ENCODE data around the gene PAK5.

The PAK5 gene

GRCh38 chr20:9705722-9706476, 133.0 kb downstream of the PAK5 start:
- Histone ChIP-seq H3K27ac (ENCODE audit: low read depth, low read length) (no peak overlapping the region), H3K9ac (ENCODE audit: low read length in 5 of 5) (no peak overlapping the region), H3K4me1 (ENCODE audit: control insufficient read depth in 5 of 5, insufficient read depth in 5 of 5, low read length in 5 of 5) (no peaks in the 10 kb centered on the region), H3K9me3 (ENCODE audit: control insufficient read depth in 5 of 5, low read length in 5 of 5) (no peaks in the 10 kb centered on the region), H3K27me3 (ENCODE audit: control insufficient read depth in 5 of 5, insufficient read depth in 4 of 5, low read length in 5 of 5) (peaks cover 0 to 2% (median 0%) of the 10 kb centered on the region in 5 donors), H3K4me3 (ENCODE audit: low read depth in 1 of 5, low read length in 5 of 5) (no peak overlapping the region), H3K36me3 (ENCODE audit: control insufficient read depth in 5 of 5, insufficient read depth in 5 of 5, low read length in 5 of 5) (no peaks in the 10 kb centered on the region)

- Histone ChIP-seq H3K36me3 (ENCODE audit: control insufficient read depth in 5 of 5, insufficient read depth in 5 of 5, low read length in 5 of 5) (no peaks in the 10 kb centered on the region), H3K4me1 (ENCODE audit: control insufficient read depth in 5 of 5, insufficient read depth in 5 of 5, low read length in 5 of 5) (no peaks in the 10 kb centered on the region), H3K4me3 (ENCODE audit: low read depth in 1 of 5, low read length in 5 of 5) (no peak overlapping the region), H3K9ac (ENCODE audit: low read length in 5 of 5) (no peak overlapping the region), H3K27me3 (ENCODE audit: control insufficient read depth in 5 of 5, insufficient read depth in 4 of 5, low read length in 5 of 5) (no peaks in the 10 kb centered on the region), H3K9me3 (ENCODE audit: control insufficient read depth in 5 of 5, low read length in 5 of 5) (no peaks in the 10 kb centered on the region), H3K27ac (ENCODE audit: low read depth, low read length) (no peak overlapping the region)
Observed at GRCh38 chr20:9699181-9699580, 139.7 kb downstream of the PAK5 start.

- Histone ChIP-seq H3K4me1 (ENCODE audit: control insufficient read depth in 5 of 5, insufficient read depth in 5 of 5, low read length in 5 of 5) (no peaks in the 10 kb centered on the region), H3K4me3 (ENCODE audit: low read depth in 1 of 5, low read length in 5 of 5) (no peak overlapping the region), H3K27me3 (ENCODE audit: control insufficient read depth in 5 of 5, insufficient read depth in 4 of 5, low read length in 5 of 5) (no peaks in the 10 kb centered on the region), H3K36me3 (ENCODE audit: control insufficient read depth in 5 of 5, insufficient read depth in 5 of 5, low read length in 5 of 5) (no peaks in the 10 kb centered on the region), H3K9ac (ENCODE audit: low read length in 5 of 5) (no peak overlapping the region), H3K27ac (ENCODE audit: low read depth, low read length) (no peak overlapping the region), H3K9me3 (ENCODE audit: control insufficient read depth in 5 of 5, low read length in 5 of 5) (no peaks in the 10 kb centered on the region)
Observed at GRCh38 chr20:9689041-9689440, 149.8 kb downstream of the PAK5 start.

- no peak overlapping the region for H3K4me3 ChIP-seq (ENCODE audit: low read depth in 1 of 5, low read length in 5 of 5)
- H3K36me3 ChIP-seq (ENCODE audit: control insufficient read depth in 5 of 5, insufficient read depth in 5 of 5, low read length in 5 of 5), result no peaks in the 10 kb centered on the region
- no peaks in the 10 kb centered on the region for H3K9me3 ChIP-seq (ENCODE audit: control insufficient read depth in 5 of 5, low read length in 5 of 5)
- H3K9ac ChIP-seq (ENCODE audit: low read length in 5 of 5), result no peak overlapping the region
- H3K4me1 ChIP-seq (ENCODE audit: control insufficient read depth in 5 of 5, insufficient read depth in 5 of 5, low read length in 5 of 5), result no peaks in the 10 kb centered on the region
- no peak overlapping the region for H3K27ac ChIP-seq (ENCODE audit: low read depth, low read length)
- H3K27me3 ChIP-seq (ENCODE audit: control insufficient read depth in 5 of 5, insufficient read depth in 4 of 5, low read length in 5 of 5), result no peaks in the 10 kb centered on the region
Observed at GRCh38 chr20:9686866-9687265, 152.0 kb downstream of the PAK5 start.

GRCh38 chr20:9686455-9686854, 152.4 kb downstream of the PAK5 start:
- H3K9me3 ChIP-seq (ENCODE audit: control insufficient read depth in 5 of 5, low read length in 5 of 5), result no peaks in the 10 kb centered on the region
- no peaks in the 10 kb centered on the region for H3K4me1 ChIP-seq (ENCODE audit: control insufficient read depth in 5 of 5, insufficient read depth in 5 of 5, low read length in 5 of 5)
- H3K4me3 ChIP-seq (ENCODE audit: low read depth in 1 of 5, low read length in 5 of 5), result no peak overlapping the region
- no peak overlapping the region for H3K9ac ChIP-seq (ENCODE audit: low read length in 5 of 5)
- no peak overlapping the region for H3K27ac ChIP-seq (ENCODE audit: low read depth, low read length)
- no peaks in the 10 kb centered on the region for H3K27me3 ChIP-seq (ENCODE audit: control insufficient read depth in 5 of 5, insufficient read depth in 4 of 5, low read length in 5 of 5)
- H3K36me3 ChIP-seq (ENCODE audit: control insufficient read depth in 5 of 5, insufficient read depth in 5 of 5, low read length in 5 of 5), result no peaks in the 10 kb centered on the region

- H3K36me3 ChIP-seq (ENCODE audit: control insufficient read depth in 5 of 5, insufficient read depth in 5 of 5, low read length in 5 of 5), result no peaks in the 10 kb centered on the region
- no peaks in the 10 kb centered on the region for H3K4me1 ChIP-seq (ENCODE audit: control insufficient read depth in 5 of 5, insufficient read depth in 5 of 5, low read length in 5 of 5)
- no peak overlapping the region for H3K4me3 ChIP-seq (ENCODE audit: low read depth in 1 of 5, low read length in 5 of 5)
- H3K9me3 ChIP-seq (ENCODE audit: control insufficient read depth in 5 of 5, low read length in 5 of 5), result no peaks in the 10 kb centered on the region
- no peak overlapping the region for H3K27ac ChIP-seq (ENCODE audit: low read depth, low read length)
- H3K27me3 ChIP-seq (ENCODE audit: control insufficient read depth in 5 of 5, insufficient read depth in 4 of 5, low read length in 5 of 5), result no peaks in the 10 kb centered on the region
- H3K9ac ChIP-seq (ENCODE audit: low read length in 5 of 5), result no peak overlapping the region
Observed at GRCh38 chr20:9686001-9686400, 152.9 kb downstream of the PAK5 start.

- no peaks in the 10 kb centered on the region for H3K4me1 ChIP-seq (ENCODE audit: control insufficient read depth in 5 of 5, insufficient read depth in 5 of 5, low read length in 5 of 5)
- H3K4me3 ChIP-seq (ENCODE audit: low read depth in 1 of 5, low read length in 5 of 5), result no peak overlapping the region
- no peak overlapping the region for H3K27ac ChIP-seq (ENCODE audit: low read depth, low read length)
- H3K27me3 ChIP-seq (ENCODE audit: control insufficient read depth in 5 of 5, insufficient read depth in 4 of 5, low read length in 5 of 5), result no peaks in the 10 kb centered on the region
- no peaks in the 10 kb centered on the region for H3K36me3 ChIP-seq (ENCODE audit: control insufficient read depth in 5 of 5, insufficient read depth in 5 of 5, low read length in 5 of 5)
- H3K9me3 ChIP-seq (ENCODE audit: control insufficient read depth in 5 of 5, low read length in 5 of 5), result no peaks in the 10 kb centered on the region
- H3K9ac ChIP-seq (ENCODE audit: low read length in 5 of 5), result no peak overlapping the region
Observed at GRCh38 chr20:9685011-9685410, 153.9 kb downstream of the PAK5 start.

- Histone ChIP-seq H3K4me3 (ENCODE audit: low read depth in 1 of 5, low read length in 5 of 5) (no peak overlapping the region), H3K27ac (ENCODE audit: low read depth, low read length) (no peak overlapping the region), H3K4me1 (ENCODE audit: control insufficient read depth in 5 of 5, insufficient read depth in 5 of 5, low read length in 5 of 5) (no peaks in the 10 kb centered on the region), H3K9ac (ENCODE audit: low read length in 5 of 5) (no peak overlapping the region), H3K27me3 (ENCODE audit: control insufficient read depth in 5 of 5, insufficient read depth in 4 of 5, low read length in 5 of 5) (no peaks in the 10 kb centered on the region), H3K36me3 (ENCODE audit: control insufficient read depth in 5 of 5, insufficient read depth in 5 of 5, low read length in 5 of 5) (no peaks in the 10 kb centered on the region), H3K9me3 (ENCODE audit: control insufficient read depth in 5 of 5, low read length in 5 of 5) (peaks cover 0 to 4% (median 0%) of the 10 kb centered on the region in 5 donors)
Observed at GRCh38 chr20:9677100-9677623, 161.7 kb downstream of the PAK5 start.

- Histone ChIP-seq H3K9ac (ENCODE audit: low read length in 5 of 5) (no peak overlapping the region), H3K27ac (ENCODE audit: low read depth, low read length) (no peak overlapping the region), H3K27me3 (ENCODE audit: control insufficient read depth in 5 of 5, insufficient read depth in 4 of 5, low read length in 5 of 5) (no peaks in the 10 kb centered on the region)
Observed at GRCh38 chr20:9672981-9673380, 165.9 kb downstream of the PAK5 start.

GRCh38 chr20:9672027-9672426, 166.8 kb downstream of the PAK5 start:
- no peaks in the 10 kb centered on the region for H3K27me3 ChIP-seq (ENCODE audit: control insufficient read depth in 5 of 5, insufficient read depth in 4 of 5, low read length in 5 of 5)
- H3K4me3 ChIP-seq (ENCODE audit: low read depth in 1 of 5, low read length in 5 of 5), result no peak overlapping the region
- H3K4me1 ChIP-seq (ENCODE audit: control insufficient read depth in 5 of 5, insufficient read depth in 5 of 5, low read length in 5 of 5), result no peaks in the 10 kb centered on the region
- H3K9ac ChIP-seq (ENCODE audit: low read length in 5 of 5), result no peak overlapping the region
- H3K36me3 ChIP-seq (ENCODE audit: control insufficient read depth in 5 of 5, insufficient read depth in 5 of 5, low read length in 5 of 5), result no peaks in the 10 kb centered on the region
- peaks cover 0 to 4% (median 0%) of the 10 kb centered on the region in 5 donors for H3K9me3 ChIP-seq (ENCODE audit: control insufficient read depth in 5 of 5, low read length in 5 of 5)
- H3K27ac ChIP-seq (ENCODE audit: low read depth, low read length), result no peak overlapping the region

More at GRCh38 chr20:9672981-9673380, 165.9 kb downstream of the PAK5 start:
- H3K36me3 ChIP-seq (ENCODE audit: control insufficient read depth in 5 of 5, insufficient read depth in 5 of 5, low read length in 5 of 5), result no peaks in the 10 kb centered on the region
- H3K9me3 ChIP-seq (ENCODE audit: control insufficient read depth in 5 of 5, low read length in 5 of 5), result peaks cover 0 to 4% (median 0%) of the 10 kb centered on the region in 5 donors
- no peaks in the 10 kb centered on the region for H3K4me1 ChIP-seq (ENCODE audit: control insufficient read depth in 5 of 5, insufficient read depth in 5 of 5, low read length in 5 of 5)
- no peak overlapping the region for H3K4me3 ChIP-seq (ENCODE audit: low read depth in 1 of 5, low read length in 5 of 5)

Measured in subcutaneous abdominal adipose tissue (tissue), 5 donors.